Measurements from ENCODE around the gene SPAST. TPM values are rescaled to one million over a fixed set of nuclear protein-coding genes. Genes with fewer than 3 reads are reported as not detected.
A peak's percentile ranks its signal among the peaks of the same experiment; 100 is the strongest.
"Not testable (repeated sequence)": the region's sequence is repeated elsewhere in the genome, so short reads cannot be mapped to it uniquely, and the experiment has no call there.

Gene SPAST
- total RNA-seq, 2 donors from 2014 or later: 15.9 to 18.6 TPM

GRCh38 chr2:32135409-32135808 is 72.1 kb downstream of the SPAST start:
- no peak overlapping the region for H3K9ac ChIP-seq (ENCODE audit: low read depth in 2 of 2, low read length in 2 of 2)
- H3K27me3 ChIP-seq: no peaks in the 10 kb centered on the region
- H3K9me3 ChIP-seq: no peaks in the 10 kb centered on the region
- no peak overlapping the region for H3K27ac ChIP-seq
- H3K36me3 ChIP-seq: no peaks in the 10 kb centered on the region
- DNase-seq: peak; percentile 21
- H3K4me1 ChIP-seq: no peaks in the 10 kb centered on the region
- no peak for TF ChIP-seq CTCF (IDR thresholded peaks at IDR 0.05)
- intact Hi-C loops (cut with DNase I): no loop called here
- no peak overlapping the region for H3K4me3 ChIP-seq

DNA sequence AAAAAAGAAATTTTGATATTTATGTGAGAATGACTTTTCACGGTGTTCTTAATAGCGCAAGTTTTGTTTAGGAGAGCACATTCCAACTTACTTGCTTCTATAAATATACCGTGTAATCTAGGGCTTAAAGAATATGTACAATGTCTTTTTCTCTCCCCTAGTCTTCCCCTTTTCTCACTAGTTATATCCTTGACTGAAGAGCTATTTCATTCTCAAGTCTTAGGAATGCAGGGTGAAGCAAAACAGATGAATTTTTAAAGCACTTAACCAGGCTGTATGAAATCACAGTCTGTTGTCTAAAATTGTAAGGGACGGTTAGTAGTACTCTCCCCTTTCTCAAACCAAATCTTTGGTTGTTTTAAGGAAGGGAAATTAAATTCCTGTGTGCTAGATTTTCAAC is 72.7 kb downstream of the SPAST start:
- intact Hi-C loops (cut with DNase I): no loop called here
- DNase-seq: no peak
- no peak overlapping the region for H3K9ac ChIP-seq (ENCODE audit: low read depth in 2 of 2, low read length in 2 of 2)
- H3K4me3 ChIP-seq: no peak overlapping the region
- no peak for TF ChIP-seq CTCF (IDR thresholded peaks at IDR 0.05)
- no peak overlapping the region for H3K27ac ChIP-seq
- H3K4me1 ChIP-seq: no peaks in the 10 kb centered on the region
- no peaks in the 10 kb centered on the region for H3K9me3 ChIP-seq
- no peaks in the 10 kb centered on the region for H3K36me3 ChIP-seq
- no peaks in the 10 kb centered on the region for H3K27me3 ChIP-seq

DNA sequence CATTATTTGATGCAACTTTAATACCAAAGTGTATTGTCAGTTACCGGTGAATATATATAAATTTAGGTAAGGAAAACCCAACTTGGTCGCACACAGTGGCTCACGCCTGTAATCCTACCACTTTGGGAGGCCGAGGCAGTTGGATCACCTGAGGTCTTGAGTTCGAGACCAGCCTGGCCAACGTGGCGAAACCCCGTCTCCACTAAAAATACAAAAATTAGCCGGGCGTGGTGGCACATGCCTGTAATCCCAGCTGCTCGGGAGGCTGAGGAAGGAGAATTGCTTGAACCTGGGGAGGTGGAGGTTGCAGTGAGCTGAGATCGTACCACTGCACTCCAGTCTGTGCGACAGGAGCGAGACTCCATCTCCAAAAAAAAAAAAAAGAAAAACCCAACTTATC is 88.2 kb downstream of the SPAST start:
- H3K36me3 ChIP-seq; DNase-seq; H3K27ac ChIP-seq; H3K27me3 ChIP-seq; H3K4me3 ChIP-seq; H3K9me3 ChIP-seq; H3K9ac ChIP-seq (ENCODE audit: low read depth in 2 of 2, low read length in 2 of 2); H3K4me1 ChIP-seq; intact Hi-C loops (cut with DNase I): not testable (repeated sequence)

DNA sequence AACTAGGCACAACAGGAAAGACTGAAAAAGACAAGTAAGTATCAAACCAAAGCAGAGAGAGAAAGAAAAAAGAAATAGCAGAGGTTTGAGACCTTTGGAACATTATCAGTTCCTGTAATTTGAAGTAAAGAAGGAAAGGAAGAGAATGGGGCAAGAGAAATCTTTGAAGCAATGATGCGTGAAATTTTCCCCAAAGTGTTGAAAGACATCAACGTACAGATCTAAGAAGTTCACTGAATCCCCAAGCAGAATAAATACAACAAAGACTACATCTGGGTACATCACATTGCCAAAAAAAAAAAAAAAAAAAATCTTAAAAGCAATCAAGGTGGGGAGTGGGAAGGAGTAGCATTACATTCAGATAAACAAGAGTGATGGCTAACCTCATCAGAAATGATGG is 96.3 kb downstream of the SPAST start:
- Histone ChIP-seq H3K27ac (no peak overlapping the region), H3K9me3 (no peaks in the 10 kb centered on the region), H3K27me3 (no peaks in the 10 kb centered on the region), H3K9ac (ENCODE audit: low read depth in 2 of 2, low read length in 2 of 2) (no peak overlapping the region), H3K36me3 (no peaks in the 10 kb centered on the region), H3K4me1 (no peaks in the 10 kb centered on the region), H3K4me3 (no peak overlapping the region)
- DNase-seq: no peak
- intact Hi-C loops (cut with DNase I): loop anchor here (10.0 kb wide), 1 partner anchor 115 kb away; the partner anchor contains the start of gene YIPF4
- TF ChIP-seq CTCF (IDR thresholded peaks at IDR 0.05): no peak

DNA sequence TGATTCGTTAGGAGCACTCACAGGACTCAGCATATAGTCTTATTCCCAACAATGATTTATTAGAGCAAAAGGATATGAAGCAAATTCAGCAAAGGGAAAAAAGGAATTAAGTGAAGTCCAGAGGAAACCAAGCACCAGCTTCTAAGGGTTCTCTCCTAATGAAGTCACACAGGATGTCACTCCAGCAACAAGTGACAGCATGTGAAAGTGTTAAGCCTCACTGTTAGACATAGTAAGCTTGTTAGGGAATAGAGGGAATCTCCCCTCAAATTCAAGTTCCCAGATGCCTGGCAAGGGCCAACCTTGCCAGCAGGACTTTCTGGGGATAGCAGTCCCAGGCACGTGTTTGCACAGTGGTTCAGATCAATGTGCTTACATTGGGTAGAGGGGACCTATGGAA is 97.9 kb downstream of the SPAST start:
- no peak overlapping the region for H3K27ac ChIP-seq
- H3K9me3 ChIP-seq: no peaks in the 10 kb centered on the region
- H3K4me1 ChIP-seq: peaks cover under 1% of the 10 kb centered on the region
- intact Hi-C loops (cut with DNase I): loop anchor here (10.0 kb wide), 1 partner anchor 114 kb away; the partner anchor contains the start of gene YIPF4
- no peaks in the 10 kb centered on the region for H3K27me3 ChIP-seq
- no peak overlapping the region for H3K9ac ChIP-seq (ENCODE audit: low read depth in 2 of 2, low read length in 2 of 2)
- no peak overlapping the region for H3K4me3 ChIP-seq
- TF ChIP-seq CTCF (IDR thresholded peaks at IDR 0.05): no peak
- H3K36me3 ChIP-seq: no peaks in the 10 kb centered on the region
- no peak for DNase-seq

DNA sequence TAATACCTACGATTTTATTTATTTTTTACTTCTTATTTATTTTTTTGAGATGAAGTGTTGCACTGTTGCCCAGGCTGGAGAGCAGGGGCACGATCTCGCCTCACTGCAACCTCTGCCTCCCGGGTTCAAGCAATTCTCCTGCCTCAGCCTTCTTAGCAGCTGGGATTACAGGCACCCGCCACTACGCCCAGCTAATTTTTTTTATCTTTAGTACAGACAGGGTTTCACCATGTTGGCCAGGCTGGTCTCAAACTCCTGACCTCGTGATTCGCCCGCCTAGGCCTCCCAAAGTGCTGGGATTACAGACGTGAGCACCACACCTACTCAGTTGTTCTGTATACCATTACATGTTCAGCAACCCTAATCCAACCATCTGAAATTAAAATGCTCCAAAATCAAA is 100.9 kb downstream of the SPAST start:
- H3K4me1 ChIP-seq; H3K36me3 ChIP-seq; H3K27me3 ChIP-seq; DNase-seq; H3K27ac ChIP-seq; H3K9me3 ChIP-seq; H3K9ac ChIP-seq (ENCODE audit: low read depth in 2 of 2, low read length in 2 of 2): not testable (repeated sequence)
- intact Hi-C loops (cut with DNase I): loop anchor here (10.0 kb wide), 1 partner anchor 111 kb away; the partner anchor contains the start of gene YIPF4
- peak overlapping the region; percentile 73 for H3K4me3 ChIP-seq

DNA sequence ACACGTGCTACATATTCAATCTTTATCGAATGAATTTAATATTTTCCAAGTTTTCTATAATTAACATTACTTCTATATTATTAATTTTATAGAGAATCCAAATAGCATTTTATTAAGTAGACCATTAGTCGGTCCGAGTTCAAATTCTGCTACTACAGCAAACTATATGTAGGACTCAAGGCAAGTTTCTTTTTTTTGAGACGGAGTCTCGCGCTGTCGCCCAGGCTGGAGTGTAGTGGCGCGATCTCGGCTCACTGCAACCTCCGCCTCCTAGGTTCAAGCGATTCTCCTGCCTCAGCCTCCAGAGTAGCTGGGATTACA is 101.6 kb downstream of the SPAST start:
- not testable (repeated sequence) for H3K36me3 ChIP-seq, H3K9me3 ChIP-seq, H3K4me1 ChIP-seq, DNase-seq, H3K27me3 ChIP-seq
- H3K9ac ChIP-seq (ENCODE audit: low read depth in 2 of 2, low read length in 2 of 2): peak overlapping the region; percentile 20 to 87
- H3K4me3 ChIP-seq: peak overlapping the region; percentile 73
- intact Hi-C loops (cut with DNase I): loop anchor here (10.0 kb wide), 1 partner anchor 110 kb away; the partner anchor contains the start of gene YIPF4
- peak overlapping the region; percentile 93 for H3K27ac ChIP-seq

Data from colonic mucosa (tissue), 4 donors.